Measurements from ENCODE around the gene CXorf66.
"Not testable (repeated sequence)": the region's sequence is repeated elsewhere in the genome, so short reads cannot be mapped to it uniquely, and the experiment has no call there.

The CXorf66 gene, protein sequence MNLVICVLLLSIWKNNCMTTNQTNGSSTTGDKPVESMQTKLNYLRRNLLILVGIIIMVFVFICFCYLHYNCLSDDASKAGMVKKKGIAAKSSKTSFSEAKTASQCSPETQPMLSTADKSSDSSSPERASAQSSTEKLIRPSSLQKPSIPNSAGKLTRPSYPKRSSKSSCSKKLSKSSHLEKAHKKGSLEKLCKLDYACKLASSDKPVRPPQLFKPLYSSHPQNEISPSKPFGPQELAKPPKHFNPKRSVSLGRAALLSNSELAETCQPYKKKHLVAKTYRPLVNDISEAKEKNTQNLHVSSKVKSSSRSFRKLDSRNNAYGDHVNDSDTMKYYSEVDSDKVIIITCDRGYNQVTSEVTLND

DNA sequence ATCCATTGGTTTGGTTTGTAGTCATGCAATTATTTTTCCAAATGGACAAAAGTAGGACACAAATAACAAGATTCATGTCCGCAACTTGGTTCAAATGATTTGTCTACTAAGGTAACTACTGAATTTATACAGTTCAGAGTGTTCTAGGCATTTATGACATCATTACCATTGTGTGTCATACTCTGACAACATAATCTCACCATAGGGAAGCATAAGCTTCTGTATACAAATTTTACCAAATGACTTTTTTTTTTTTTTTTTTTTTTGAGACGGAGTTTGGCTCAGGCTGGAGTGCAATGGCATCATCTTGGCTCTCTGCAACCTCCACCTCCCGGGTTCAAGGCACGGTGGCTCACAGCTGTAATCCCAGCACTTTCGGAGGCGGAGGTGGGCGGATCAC is at the start of gene CXorf66:
CXorf66 (minus strand) TSS at position 101 of the 400 bp plus-strand sequence; CDS start at position 76, 25 bp downstream.
- no peak for DNase-seq (ENCODE audit: low read depth in 3 of 3, low spot score in 1 of 3)

DNA sequence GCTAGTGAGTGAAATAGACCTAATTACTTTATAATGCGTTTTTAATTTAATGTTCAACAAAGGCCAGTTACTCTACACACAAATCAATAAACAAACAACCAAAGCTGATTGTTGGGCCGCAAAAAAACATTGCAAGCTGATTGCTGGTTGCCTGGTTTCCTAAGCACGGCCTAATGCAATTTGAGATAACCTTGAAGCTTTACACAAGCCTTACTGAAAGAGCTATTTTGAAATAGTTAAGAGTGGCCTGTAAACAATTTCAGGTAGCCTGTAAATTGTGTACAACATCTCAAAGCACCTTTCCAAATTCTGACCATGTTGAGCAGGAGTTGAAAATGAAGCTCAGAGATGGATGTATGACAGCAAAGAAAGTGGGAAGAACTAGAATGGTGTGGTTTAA is 17.5 kb upstream of the CXorf66 start:
- no peak for DNase-seq (ENCODE audit: low read depth in 3 of 3, low spot score in 1 of 3)

GRCh38 chrX:139974471-139974870 is 9.2 kb upstream of the CXorf66 start:
- DNase-seq (ENCODE audit: low read depth in 3 of 3, low spot score in 1 of 3): no peak

- DNase-seq (ENCODE audit: low read depth in 3 of 3, low spot score in 1 of 3): no peak
Observed at GRCh38 chrX:139972629-139973624, 7.6 kb upstream of the CXorf66 start.

- no peak for DNase-seq (ENCODE audit: low read depth in 3 of 3, low spot score in 1 of 3)
Observed at GRCh38 chrX:139972113-139972512, 6.8 kb upstream of the CXorf66 start.

GRCh38 chrX:139971394-139971749 is 6.1 kb upstream of the CXorf66 start:
- DNase-seq (ENCODE audit: low read depth in 3 of 3, low spot score in 1 of 3): no peak

GRCh38 chrX:139969286-139969685 is 4.0 kb upstream of the CXorf66 start:
- no peak for DNase-seq (ENCODE audit: low read depth in 3 of 3, low spot score in 1 of 3)

DNA sequence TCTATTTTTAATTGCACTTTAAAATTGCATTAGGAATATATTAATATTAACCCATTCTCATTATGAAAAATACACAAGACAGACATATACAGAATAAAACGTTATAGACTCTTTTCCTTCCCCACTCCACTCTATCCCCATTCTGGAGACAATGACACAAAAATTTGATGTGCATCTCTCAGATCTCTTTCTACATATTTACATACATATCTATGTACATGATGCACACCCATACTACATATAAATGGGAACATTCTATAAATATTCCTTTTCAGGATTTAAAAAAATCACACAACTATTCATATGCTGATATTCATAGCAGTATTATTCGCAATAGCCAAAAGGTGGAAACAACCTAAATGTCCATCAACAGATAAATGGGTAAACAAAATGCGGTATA is 2.4 kb upstream of the CXorf66 start:
- no peak for DNase-seq (ENCODE audit: low read depth in 3 of 3, low spot score in 1 of 3)

DNA sequence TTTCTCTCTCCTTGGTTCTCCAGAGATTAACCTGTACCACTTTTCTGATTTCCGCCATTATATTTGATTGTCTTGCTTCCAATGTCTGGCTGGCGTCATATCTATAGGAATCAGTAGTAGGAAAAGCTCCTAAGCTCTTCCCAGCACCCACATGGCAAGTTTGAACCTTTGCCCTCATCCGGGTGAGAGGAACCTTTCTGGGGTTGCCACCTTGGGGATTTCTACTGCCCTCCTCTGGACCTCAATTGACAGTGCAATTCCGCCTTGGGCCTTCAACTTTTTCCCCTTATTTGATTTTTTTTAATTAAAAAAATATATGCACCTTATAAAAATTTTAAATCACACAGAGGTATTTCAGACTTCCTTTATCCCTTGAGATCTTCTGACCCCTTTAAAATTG is 2.0 kb upstream of the CXorf66 start:
- DNase-seq (ENCODE audit: low read depth in 3 of 3, low spot score in 1 of 3): no peak

GRCh38 chrX:139966159-139966558 is 838 bp upstream of the CXorf66 start:
- DNase-seq (ENCODE audit: low read depth in 3 of 3, low spot score in 1 of 3): not testable (repeated sequence)

GRCh38 chrX:139961091-139961490 is 4.2 kb downstream of the CXorf66 start:
- not testable (repeated sequence) for DNase-seq (ENCODE audit: low read depth in 3 of 3, low spot score in 1 of 3)

DNA sequence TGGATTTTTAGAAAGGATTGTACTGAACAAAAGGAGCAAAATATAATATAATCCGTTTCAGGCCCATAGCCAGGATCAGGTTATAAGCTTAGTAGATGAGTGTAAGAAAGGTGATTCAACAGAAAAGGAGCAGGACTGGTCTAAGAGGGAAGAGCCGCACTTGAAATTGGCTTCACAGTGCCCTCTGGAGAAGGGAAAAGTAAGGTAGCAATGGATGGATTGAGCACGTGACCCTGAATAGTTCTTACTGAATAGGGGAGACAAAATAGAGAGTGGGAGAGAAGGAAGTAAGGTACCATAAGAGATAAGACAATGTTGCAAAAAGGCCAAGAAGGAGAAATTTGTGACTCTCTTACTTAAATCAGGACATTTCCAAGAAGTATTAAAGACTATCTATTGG is 15.6 kb downstream of the CXorf66 start:
- no peak for DNase-seq (ENCODE audit: low read depth in 3 of 3, low spot score in 1 of 3)

DNA sequence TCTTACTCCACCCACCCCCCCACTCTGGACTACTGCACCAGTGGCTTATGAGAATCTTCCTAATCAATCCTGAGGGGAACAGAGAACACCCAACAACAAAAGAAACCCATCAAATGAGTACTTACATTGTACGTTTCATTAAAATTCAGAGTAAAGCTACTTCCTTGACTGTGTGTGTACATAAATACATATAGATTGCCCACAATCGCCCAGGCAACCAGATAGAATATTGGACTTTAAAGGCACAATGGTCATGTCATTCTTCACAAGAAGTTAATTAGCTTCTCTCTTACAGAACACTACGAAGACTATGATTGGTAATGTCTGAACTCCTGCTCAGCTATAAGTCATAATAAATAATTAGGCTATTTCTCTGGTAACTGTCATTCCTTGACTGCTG is 20.2 kb downstream of the CXorf66 start:
- DNase-seq (ENCODE audit: low read depth in 3 of 3, low spot score in 1 of 3): no peak

DNA sequence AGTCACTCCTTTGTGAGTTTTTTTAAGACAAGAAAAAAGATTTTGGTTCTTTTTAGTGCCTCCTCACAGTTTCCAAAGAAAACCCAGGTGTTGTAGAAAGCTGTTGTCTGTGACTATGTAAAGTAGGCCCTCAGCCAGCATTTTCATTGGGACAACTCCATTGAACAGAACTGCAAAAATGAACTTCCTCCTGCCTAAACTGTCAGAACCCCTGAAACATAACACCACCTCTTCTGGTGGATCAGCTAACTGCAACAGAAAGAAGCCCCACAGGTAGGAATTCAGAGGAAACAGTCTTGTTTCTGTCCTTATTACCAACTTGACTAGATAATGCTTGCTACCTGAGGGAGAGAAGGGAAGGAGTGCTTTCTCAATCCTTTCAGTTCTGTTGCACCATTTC is 29.1 kb downstream of the CXorf66 start:
- no peak for DNase-seq (ENCODE audit: low read depth in 3 of 3, low spot score in 1 of 3)

- DNase-seq (ENCODE audit: low read depth in 3 of 3, low spot score in 1 of 3): no peak
Observed at GRCh38 chrX:139933904-139934303, 31.4 kb downstream of the CXorf66 start.

DNA sequence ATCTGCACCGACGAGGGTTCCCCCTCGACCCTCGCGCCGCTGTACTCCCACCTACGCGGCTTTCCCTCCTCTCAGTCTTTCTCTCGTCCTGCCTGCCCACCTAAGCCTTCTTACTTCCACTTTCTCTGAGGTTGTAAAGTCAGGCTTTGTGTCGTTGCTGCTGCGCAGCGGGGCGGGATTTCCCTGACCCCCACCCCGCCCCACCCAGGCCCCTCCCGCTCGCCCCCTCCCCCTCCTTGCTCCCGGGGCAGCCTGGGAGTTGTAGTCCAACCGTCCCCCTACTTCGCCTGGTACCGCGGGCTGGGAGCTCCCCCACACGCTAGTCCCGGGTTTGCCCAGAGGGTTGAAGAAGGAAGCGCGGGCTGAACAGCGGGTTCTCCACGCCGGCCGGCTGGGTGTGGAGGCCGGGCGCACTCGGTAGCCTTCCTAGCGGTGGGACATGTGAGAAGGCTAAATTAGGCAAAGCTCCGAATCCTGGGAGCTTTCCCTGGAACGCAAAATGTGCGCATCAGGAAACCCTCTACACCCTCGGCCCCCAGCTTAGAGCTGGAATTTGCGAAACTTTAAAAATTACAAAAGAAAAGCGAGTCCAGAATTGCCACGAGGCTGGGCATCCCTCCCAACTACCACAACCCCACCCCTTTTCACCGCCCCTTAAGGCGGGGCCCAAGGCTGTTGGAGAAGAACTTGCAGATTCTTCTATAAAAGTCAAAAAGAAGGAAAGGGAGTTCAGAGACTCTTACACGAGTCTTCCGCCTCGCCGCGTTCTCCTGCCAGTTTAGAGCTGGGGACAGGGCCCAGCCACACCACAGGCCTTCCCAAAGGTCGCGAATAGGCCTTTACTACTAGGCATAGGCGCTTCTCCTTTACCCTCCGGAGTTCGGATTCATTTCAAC is 32.2 kb downstream of the CXorf66 start, which contains the start of gene ATP11C:
ATP11C (minus strand) TSS at position 153 of the 896 bp plus-strand sequence. CDS start 1,011 bp downstream, outside the sequence.
- DNase-seq (ENCODE audit: low read depth in 3 of 3, low spot score in 1 of 3): peak; percentile 46 to 73 (median 69)

GRCh38 chrX:139932073-139932900 is 33.0 kb downstream of the CXorf66 start:
- DNase-seq (ENCODE audit: low read depth in 3 of 3, low spot score in 1 of 3): peak in 2 of 3 donors; percentile 13 to 17

GRCh38 chrX:139931646-139932072 is 33.7 kb downstream of the CXorf66 start:
- no peak for DNase-seq (ENCODE audit: low read depth in 3 of 3, low spot score in 1 of 3)

- peak in 1 of 3 donors; percentile 7 for DNase-seq (ENCODE audit: low read depth in 3 of 3, low spot score in 1 of 3)
Observed at GRCh38 chrX:139930916-139931645, 34.2 kb downstream of the CXorf66 start.
